HepG2 (cell line): Measurements from ENCODE around the gene SLC6A17. TPM values are rescaled to one million over a fixed set of nuclear protein-coding genes. Genes with fewer than 3 reads are reported as not detected.

ENCODE experiments used
- NCOA2 ChIP-seq: sonication (generic); formaldehyde crosslinking; IDR thresholded peaks from 2 replicates; pipeline ENCODE4 v1.8.0; 2022; ENCODE audit warnings: inconsistent platforms
- ZNF235 ChIP-seq: sonication (generic); formaldehyde crosslinking; IDR thresholded peaks from 2 replicates; pipeline ENCODE4 v1.8.1; 2023; ENCODE audit warnings: mild to moderate bottlenecking, missing genetic modification reagents, borderline replicate concordance
- ZNF570 ChIP-seq: sonication (generic); formaldehyde crosslinking; IDR thresholded peaks from 2 replicates; pipeline ENCODE4 v1.4.0; 2020; ENCODE audit warnings: mild to moderate bottlenecking, missing genetic modification reagents, borderline replicate concordance
- ZSCAN29 ChIP-seq: sonication (generic); formaldehyde crosslinking; conservative IDR thresholded peaks from 2 replicates; pipeline ENCODE4 v1.4.0; 2020; ENCODE audit warnings: mild to moderate bottlenecking, missing genetic modification reagents
- polyA plus RNA-seq, 8 experiments: library from polyadenylated mRNA; depleted of rRNA in 3 of 8; stranded (reverse) in 7 of 8; unstranded in 1 of 8; fragments of >200 nt; fragmentation: Illumina TruSeq in 4 of 8; extraction: Trizol in 4 of 8; gene quantifications; 2 replicates each; pipeline versions ENCODE4 v1.2.1 to v1.2.3, GENCODE V29; 2011 to 2016; ENCODE audit warnings: low read depth in 4 of 8, missing spikeins in 1 of 8, mixed read lengths in 1 of 8; ENCODE audit not compliant: insufficient read depth in 1 of 8
- total RNA-seq, 5 experiments: library from RNA; depleted of rRNA; stranded (reverse); fragments of >200 nt; fragmentation: Illumina TruSeq; extraction: Trizol; gene quantifications; 2 replicates each; pipeline ENCODE4 v1.2.3, GENCODE V29; 2016; ENCODE audit warnings: low read depth in 1 of 5
- TF ChIP-seq, protein P1 (sequence below): sonication (generic); formaldehyde crosslinking; IDR thresholded peaks from 2 replicates; pipeline ENCODE4 v1.8.0; 2022; ENCODE audit warnings: missing genetic modification reagents, mild to moderate bottlenecking, moderate library complexity, borderline replicate concordance
- TF ChIP-seq, protein P2 (sequence below): sonication (generic); formaldehyde crosslinking; IDR thresholded peaks from 2 replicates; pipeline ENCODE4 v1.4.0; 2020; ENCODE audit warnings: mild to moderate bottlenecking, missing genetic modification reagents
- TF ChIP-seq, protein P3 (sequence below), 2 experiments: IDR thresholded peaks; 2 replicates each; pipeline ENCODE4 v1.6.1; 2011 to 2012; ENCODE audit warnings: low read length in 2 of 2, borderline replicate concordance in 1 of 2, low read depth in 1 of 2, mild to moderate bottlenecking in 1 of 2, moderate library complexity in 1 of 2
- TF ChIP-seq, protein P4 (sequence below): sonication (generic); formaldehyde crosslinking; IDR thresholded peaks from 2 replicates; pipeline ENCODE4 v1.4.0; 2020; ENCODE audit warnings: missing genetic modification reagents
- TF ChIP-seq, protein P5 (sequence below): sonication (generic); formaldehyde crosslinking; IDR thresholded peaks from 2 replicates; pipeline ENCODE4 v1.5.0; 2020; ENCODE audit warnings: missing genetic modification reagents
- TF ChIP-seq, protein P6 (sequence below): IDR thresholded peaks from 2 replicates; pipeline ENCODE4 v1.6.1; 2016; ENCODE audit warnings: low read depth, missing genetic modification reagents, missing compliant biosample characterization

The SLC6A17 gene
- total and polyA plus RNA-seq, 2 of the 13 experiments (the other 11 are each of a cell fraction or from before 2014, with no cell fraction given): not detected

DNA sequence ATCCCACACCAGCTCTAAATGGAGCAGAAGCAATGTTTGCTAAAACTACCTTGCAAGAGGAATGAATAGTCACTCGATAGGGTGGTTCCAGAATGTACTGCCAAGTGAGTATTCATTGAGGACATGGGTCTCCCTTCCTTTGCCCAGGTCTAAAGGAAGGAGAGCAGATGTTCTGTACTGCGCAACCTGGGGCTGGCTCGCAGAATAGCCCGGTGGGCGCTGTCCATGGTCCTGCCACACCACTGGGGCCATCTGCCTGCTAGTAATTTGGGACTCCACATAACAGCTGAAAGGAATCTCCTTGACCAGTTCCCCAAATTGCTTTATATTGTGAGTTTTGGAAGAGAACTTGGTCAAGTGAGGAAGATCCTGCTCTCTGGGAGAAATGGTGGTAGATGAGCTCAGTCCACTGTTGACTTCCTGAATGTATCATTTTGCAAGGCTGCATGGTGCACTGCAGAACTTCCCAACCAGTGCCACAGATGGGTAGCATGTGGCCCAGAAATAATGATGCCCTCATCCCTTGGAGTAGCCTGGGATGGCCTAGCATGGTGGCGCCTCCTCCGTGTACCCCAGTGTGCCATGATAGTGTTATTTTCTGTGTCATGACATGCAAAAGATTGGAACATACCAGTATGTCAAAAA, 5.7 kb downstream of the SLC6A17 start (continued):
- TF ChIP-seq, protein P1, sequence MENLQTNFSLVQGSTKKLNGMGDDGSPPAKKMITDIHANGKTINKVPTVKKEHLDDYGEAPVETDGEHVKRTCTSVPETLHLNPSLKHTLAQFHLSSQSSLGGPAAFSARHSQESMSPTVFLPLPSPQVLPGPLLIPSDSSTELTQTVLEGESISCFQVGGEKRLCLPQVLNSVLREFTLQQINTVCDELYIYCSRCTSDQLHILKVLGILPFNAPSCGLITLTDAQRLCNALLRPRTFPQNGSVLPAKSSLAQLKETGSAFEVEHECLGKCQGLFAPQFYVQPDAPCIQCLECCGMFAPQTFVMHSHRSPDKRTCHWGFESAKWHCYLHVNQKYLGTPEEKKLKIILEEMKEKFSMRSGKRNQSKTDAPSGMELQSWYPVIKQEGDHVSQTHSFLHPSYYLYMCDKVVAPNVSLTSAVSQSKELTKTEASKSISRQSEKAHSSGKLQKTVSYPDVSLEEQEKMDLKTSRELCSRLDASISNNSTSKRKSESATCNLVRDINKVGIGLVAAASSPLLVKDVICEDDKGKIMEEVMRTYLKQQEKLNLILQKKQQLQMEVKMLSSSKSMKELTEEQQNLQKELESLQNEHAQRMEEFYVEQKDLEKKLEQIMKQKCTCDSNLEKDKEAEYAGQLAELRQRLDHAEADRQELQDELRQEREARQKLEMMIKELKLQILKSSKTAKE (CRISPR knock-in tag): no peak
- TF ChIP-seq ZNF235: 0 out of 2 replicates have a peak, but pooled peaks have one; percentile 61
- TF ChIP-seq, protein P2, sequence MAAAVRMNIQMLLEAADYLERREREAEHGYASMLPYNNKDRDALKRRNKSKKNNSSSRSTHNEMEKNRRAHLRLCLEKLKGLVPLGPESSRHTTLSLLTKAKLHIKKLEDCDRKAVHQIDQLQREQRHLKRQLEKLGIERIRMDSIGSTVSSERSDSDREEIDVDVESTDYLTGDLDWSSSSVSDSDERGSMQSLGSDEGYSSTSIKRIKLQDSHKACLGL (CRISPR knock-in tag): 0 out of 2 replicates have a peak, but pooled peaks have one; percentile 31
- TF ChIP-seq, protein P3, sequence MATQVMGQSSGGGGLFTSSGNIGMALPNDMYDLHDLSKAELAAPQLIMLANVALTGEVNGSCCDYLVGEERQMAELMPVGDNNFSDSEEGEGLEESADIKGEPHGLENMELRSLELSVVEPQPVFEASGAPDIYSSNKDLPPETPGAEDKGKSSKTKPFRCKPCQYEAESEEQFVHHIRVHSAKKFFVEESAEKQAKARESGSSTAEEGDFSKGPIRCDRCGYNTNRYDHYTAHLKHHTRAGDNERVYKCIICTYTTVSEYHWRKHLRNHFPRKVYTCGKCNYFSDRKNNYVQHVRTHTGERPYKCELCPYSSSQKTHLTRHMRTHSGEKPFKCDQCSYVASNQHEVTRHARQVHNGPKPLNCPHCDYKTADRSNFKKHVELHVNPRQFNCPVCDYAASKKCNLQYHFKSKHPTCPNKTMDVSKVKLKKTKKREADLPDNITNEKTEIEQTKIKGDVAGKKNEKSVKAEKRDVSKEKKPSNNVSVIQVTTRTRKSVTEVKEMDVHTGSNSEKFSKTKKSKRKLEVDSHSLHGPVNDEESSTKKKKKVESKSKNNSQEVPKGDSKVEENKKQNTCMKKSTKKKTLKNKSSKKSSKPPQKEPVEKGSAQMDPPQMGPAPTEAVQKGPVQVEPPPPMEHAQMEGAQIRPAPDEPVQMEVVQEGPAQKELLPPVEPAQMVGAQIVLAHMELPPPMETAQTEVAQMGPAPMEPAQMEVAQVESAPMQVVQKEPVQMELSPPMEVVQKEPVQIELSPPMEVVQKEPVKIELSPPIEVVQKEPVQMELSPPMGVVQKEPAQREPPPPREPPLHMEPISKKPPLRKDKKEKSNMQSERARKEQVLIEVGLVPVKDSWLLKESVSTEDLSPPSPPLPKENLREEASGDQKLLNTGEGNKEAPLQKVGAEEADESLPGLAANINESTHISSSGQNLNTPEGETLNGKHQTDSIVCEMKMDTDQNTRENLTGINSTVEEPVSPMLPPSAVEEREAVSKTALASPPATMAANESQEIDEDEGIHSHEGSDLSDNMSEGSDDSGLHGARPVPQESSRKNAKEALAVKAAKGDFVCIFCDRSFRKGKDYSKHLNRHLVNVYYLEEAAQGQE (IDR thresholded peaks at IDR 0.05; ENCODE audit: borderline replicate concordance in 1 of 2, low read depth in 1 of 2, low read length in 2 of 2): peak; percentile 96 to 99
- TF ChIP-seq NCOA2 (CRISPR knock-in tag): no peak
- TF ChIP-seq, protein P4, sequence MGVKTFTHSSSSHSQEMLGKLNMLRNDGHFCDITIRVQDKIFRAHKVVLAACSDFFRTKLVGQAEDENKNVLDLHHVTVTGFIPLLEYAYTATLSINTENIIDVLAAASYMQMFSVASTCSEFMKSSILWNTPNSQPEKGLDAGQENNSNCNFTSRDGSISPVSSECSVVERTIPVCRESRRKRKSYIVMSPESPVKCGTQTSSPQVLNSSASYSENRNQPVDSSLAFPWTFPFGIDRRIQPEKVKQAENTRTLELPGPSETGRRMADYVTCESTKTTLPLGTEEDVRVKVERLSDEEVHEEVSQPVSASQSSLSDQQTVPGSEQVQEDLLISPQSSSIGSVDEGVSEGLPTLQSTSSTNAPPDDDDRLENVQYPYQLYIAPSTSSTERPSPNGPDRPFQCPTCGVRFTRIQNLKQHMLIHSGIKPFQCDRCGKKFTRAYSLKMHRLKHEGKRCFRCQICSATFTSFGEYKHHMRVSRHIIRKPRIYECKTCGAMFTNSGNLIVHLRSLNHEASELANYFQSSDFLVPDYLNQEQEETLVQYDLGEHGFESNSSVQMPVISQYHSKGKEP (CRISPR knock-in tag): peak; percentile 70; the same call in 1 of the 2 replicates
- TF ChIP-seq ZNF570: no peak
- TF ChIP-seq, protein P5, sequence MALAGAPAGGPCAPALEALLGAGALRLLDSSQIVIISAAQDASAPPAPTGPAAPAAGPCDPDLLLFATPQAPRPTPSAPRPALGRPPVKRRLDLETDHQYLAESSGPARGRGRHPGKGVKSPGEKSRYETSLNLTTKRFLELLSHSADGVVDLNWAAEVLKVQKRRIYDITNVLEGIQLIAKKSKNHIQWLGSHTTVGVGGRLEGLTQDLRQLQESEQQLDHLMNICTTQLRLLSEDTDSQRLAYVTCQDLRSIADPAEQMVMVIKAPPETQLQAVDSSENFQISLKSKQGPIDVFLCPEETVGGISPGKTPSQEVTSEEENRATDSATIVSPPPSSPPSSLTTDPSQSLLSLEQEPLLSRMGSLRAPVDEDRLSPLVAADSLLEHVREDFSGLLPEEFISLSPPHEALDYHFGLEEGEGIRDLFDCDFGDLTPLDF: no peak
- TF ChIP-seq, protein P6, sequence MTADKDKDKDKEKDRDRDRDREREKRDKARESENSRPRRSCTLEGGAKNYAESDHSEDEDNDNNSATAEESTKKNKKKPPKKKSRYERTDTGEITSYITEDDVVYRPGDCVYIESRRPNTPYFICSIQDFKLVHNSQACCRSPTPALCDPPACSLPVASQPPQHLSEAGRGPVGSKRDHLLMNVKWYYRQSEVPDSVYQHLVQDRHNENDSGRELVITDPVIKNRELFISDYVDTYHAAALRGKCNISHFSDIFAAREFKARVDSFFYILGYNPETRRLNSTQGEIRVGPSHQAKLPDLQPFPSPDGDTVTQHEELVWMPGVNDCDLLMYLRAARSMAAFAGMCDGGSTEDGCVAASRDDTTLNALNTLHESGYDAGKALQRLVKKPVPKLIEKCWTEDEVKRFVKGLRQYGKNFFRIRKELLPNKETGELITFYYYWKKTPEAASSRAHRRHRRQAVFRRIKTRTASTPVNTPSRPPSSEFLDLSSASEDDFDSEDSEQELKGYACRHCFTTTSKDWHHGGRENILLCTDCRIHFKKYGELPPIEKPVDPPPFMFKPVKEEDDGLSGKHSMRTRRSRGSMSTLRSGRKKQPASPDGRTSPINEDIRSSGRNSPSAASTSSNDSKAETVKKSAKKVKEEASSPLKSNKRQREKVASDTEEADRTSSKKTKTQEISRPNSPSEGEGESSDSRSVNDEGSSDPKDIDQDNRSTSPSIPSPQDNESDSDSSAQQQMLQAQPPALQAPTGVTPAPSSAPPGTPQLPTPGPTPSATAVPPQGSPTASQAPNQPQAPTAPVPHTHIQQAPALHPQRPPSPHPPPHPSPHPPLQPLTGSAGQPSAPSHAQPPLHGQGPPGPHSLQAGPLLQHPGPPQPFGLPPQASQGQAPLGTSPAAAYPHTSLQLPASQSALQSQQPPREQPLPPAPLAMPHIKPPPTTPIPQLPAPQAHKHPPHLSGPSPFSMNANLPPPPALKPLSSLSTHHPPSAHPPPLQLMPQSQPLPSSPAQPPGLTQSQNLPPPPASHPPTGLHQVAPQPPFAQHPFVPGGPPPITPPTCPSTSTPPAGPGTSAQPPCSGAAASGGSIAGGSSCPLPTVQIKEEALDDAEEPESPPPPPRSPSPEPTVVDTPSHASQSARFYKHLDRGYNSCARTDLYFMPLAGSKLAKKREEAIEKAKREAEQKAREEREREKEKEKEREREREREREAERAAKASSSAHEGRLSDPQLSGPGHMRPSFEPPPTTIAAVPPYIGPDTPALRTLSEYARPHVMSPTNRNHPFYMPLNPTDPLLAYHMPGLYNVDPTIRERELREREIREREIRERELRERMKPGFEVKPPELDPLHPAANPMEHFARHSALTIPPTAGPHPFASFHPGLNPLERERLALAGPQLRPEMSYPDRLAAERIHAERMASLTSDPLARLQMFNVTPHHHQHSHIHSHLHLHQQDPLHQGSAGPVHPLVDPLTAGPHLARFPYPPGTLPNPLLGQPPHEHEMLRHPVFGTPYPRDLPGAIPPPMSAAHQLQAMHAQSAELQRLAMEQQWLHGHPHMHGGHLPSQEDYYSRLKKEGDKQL (CRISPR knock-in tag): no peak
- no peak for TF ChIP-seq ZSCAN29
